ENCODE results near the gene PEX6.

The PEX6 gene

GRCh38 chr6:42989923-42990322 lies 10.9 kb upstream of the PEX6 start:
- Histone ChIP-seq H3K36me3 (replicated peaks; ENCODE audit: insufficient read depth, low read length) (no peaks in the 10 kb centered on the region), H3F3A (ENCODE audit: insufficient read depth, low read length) (no peaks in the 10 kb centered on the region)

DNA sequence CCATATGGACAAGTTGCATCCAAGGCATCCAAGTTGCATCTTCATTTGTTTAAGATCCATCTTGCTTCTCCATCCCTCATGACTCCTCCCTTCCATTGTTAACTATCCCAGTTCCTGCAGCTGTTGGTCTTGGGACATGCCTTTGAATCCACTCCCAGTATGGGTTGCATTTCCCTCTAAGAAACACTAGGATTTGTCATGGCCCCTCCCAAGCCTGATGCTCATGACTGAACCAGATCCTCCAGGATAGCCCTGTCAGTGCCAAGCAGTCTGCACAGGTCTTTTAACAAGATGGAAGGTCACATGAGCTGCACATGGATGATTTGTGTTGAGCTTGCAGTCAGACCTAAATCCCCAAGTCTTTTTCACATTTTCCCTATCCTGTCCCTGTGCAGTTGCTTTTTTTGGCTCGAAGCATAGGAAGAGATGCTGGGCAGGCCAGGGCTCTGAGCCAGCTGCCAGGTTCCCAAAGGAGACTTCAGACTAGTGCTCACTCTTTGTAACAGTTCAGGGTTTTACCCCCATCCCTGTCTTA lies 9.6 kb upstream of the PEX6 start:
- TF ChIP-seq EZH2 (optimal IDR thresholded peaks at IDR 0.05; ENCODE audit: low read depth, low read length) (no peak), EZH2phosphoT487 (IDR thresholded peaks at IDR 0.05; ENCODE audit: low read length) (no peak)
- TF ChIP-seq, protein P1, sequence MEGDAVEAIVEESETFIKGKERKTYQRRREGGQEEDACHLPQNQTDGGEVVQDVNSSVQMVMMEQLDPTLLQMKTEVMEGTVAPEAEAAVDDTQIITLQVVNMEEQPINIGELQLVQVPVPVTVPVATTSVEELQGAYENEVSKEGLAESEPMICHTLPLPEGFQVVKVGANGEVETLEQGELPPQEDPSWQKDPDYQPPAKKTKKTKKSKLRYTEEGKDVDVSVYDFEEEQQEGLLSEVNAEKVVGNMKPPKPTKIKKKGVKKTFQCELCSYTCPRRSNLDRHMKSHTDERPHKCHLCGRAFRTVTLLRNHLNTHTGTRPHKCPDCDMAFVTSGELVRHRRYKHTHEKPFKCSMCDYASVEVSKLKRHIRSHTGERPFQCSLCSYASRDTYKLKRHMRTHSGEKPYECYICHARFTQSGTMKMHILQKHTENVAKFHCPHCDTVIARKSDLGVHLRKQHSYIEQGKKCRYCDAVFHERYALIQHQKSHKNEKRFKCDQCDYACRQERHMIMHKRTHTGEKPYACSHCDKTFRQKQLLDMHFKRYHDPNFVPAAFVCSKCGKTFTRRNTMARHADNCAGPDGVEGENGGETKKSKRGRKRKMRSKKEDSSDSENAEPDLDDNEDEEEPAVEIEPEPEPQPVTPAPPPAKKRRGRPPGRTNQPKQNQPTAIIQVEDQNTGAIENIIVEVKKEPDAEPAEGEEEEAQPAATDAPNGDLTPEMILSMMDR (IDR thresholded peaks at IDR 0.05; ENCODE audit: low read length): no peak
- H3K79me2 ChIP-seq (ENCODE audit: low read length): peaks cover 22% of the 10 kb centered on the region
- H3K9me2 ChIP-seq (replicated peaks; ENCODE audit: insufficient read depth, low read length): no peaks in the 10 kb centered on the region
- no peak for DNase-seq
- H3F3A ChIP-seq (ENCODE audit: insufficient read depth, low read length): no peaks in the 10 kb centered on the region
- H3K4me1 ChIP-seq (ENCODE audit: low read length): peaks cover 3% of the 10 kb centered on the region; the same call in 1 of the 2 replicates
- no peak overlapping the region for H3K4me3 ChIP-seq (ENCODE audit: low read length)
- H3K27ac ChIP-seq (ENCODE audit: low read length): no peak overlapping the region
- no peaks in the 10 kb centered on the region for H3K9me3 ChIP-seq (replicated peaks; ENCODE audit: insufficient read depth, low read length)
- H3K9ac ChIP-seq (ENCODE audit: low read length): no peak overlapping the region
- H3K4me2 ChIP-seq (ENCODE audit: low read depth, low read length): no peak overlapping the region
- no peak overlapping the region for H2AFZ ChIP-seq (ENCODE audit: low read length)
- H3K27me3 ChIP-seq (replicated peaks; ENCODE audit: insufficient read depth, low read length): no peaks in the 10 kb centered on the region
- H3K36me3 ChIP-seq (replicated peaks; ENCODE audit: insufficient read depth, low read length): no peaks in the 10 kb centered on the region
- no peaks in the 10 kb centered on the region for H4K20me1 ChIP-seq (ENCODE audit: insufficient read depth, low read length)

More at GRCh38 chr6:42989923-42990322, 10.9 kb upstream of the PEX6 start:
- no peaks in the 10 kb centered on the region for H3K9me3 ChIP-seq (replicated peaks; ENCODE audit: insufficient read depth, low read length)
- no peaks in the 10 kb centered on the region for H4K20me1 ChIP-seq (ENCODE audit: insufficient read depth, low read length)
- no peaks in the 10 kb centered on the region for H3K4me1 ChIP-seq (ENCODE audit: low read length)
- TF ChIP-seq EZH2 (optimal IDR thresholded peaks at IDR 0.05; ENCODE audit: low read depth, low read length) (no peak), EZH2phosphoT487 (IDR thresholded peaks at IDR 0.05; ENCODE audit: low read length) (no peak)
- TF ChIP-seq, protein P1 (IDR thresholded peaks at IDR 0.05; ENCODE audit: low read length): no peak
- no peak overlapping the region for H3K27ac ChIP-seq (ENCODE audit: low read length)
- H3K9me2 ChIP-seq (replicated peaks; ENCODE audit: insufficient read depth, low read length): no peaks in the 10 kb centered on the region
- H3K4me2 ChIP-seq (ENCODE audit: low read depth, low read length): no peak overlapping the region
- peaks cover 18% of the 10 kb centered on the region for H3K79me2 ChIP-seq (ENCODE audit: low read length)
- H3K4me3 ChIP-seq (ENCODE audit: low read length): no peak overlapping the region
- no peak for DNase-seq
- H3K27me3 ChIP-seq (replicated peaks; ENCODE audit: insufficient read depth, low read length): no peaks in the 10 kb centered on the region
- H2AFZ ChIP-seq (ENCODE audit: low read length): no peak overlapping the region
- no peak overlapping the region for H3K9ac ChIP-seq (ENCODE audit: low read length)

- Histone ChIP-seq H2AFZ (ENCODE audit: low read length) (no peak overlapping the region), H3F3A (ENCODE audit: insufficient read depth, low read length) (no peaks in the 10 kb centered on the region), H3K9me3 (replicated peaks; ENCODE audit: insufficient read depth, low read length) (no peaks in the 10 kb centered on the region), H3K79me2 (ENCODE audit: low read length) (peaks cover 22% of the 10 kb centered on the region), H3K9me2 (replicated peaks; ENCODE audit: insufficient read depth, low read length) (no peaks in the 10 kb centered on the region), H3K4me1 (ENCODE audit: low read length) (peaks cover 3% of the 10 kb centered on the region; the same call in 1 of the 2 replicates), H3K27me3 (replicated peaks; ENCODE audit: insufficient read depth, low read length) (no peaks in the 10 kb centered on the region), H4K20me1 (ENCODE audit: insufficient read depth, low read length) (no peaks in the 10 kb centered on the region), H3K27ac (ENCODE audit: low read length) (no peak overlapping the region), H3K9ac (ENCODE audit: low read length) (no peak overlapping the region), H3K4me2 (ENCODE audit: low read depth, low read length) (no peak overlapping the region), H3K4me3 (ENCODE audit: low read length) (no peak overlapping the region), H3K36me3 (replicated peaks; ENCODE audit: insufficient read depth, low read length) (no peaks in the 10 kb centered on the region)
- DNase-seq: no peak
- TF ChIP-seq, protein P1 (IDR thresholded peaks at IDR 0.05; ENCODE audit: low read length): no peak
- TF ChIP-seq EZH2 (optimal IDR thresholded peaks at IDR 0.05; ENCODE audit: low read depth, low read length) (no peak), EZH2phosphoT487 (IDR thresholded peaks at IDR 0.05; ENCODE audit: low read length) (no peak)
These were observed 8.8 kb upstream of the PEX6 start for GRCh38 chr6:42987533-42988451.

Data from MM.1S (cell line).